Fibroblast of the aortic adventitia (primary cell): ENCODE data around the gene PRDM10. TPM values are rescaled to one million over a fixed set of nuclear protein-coding genes. Genes with fewer than 3 reads are reported as not detected.
"Not testable (repeated sequence)": the region's sequence is repeated elsewhere in the genome, so short reads cannot be mapped to it uniquely, and the experiment has no call there.

Experiments used
- DNase-seq: peaks from one replicate; pipeline ENCODE4 v3.0.0-alpha.2; 2010; ENCODE audit warnings: low read depth
- H3K4me3 ChIP-seq: 2 replicates; pipeline ENCODE4 v1.5.1; 2011; ENCODE audit warnings: low read depth, mild to moderate bottlenecking, control low read depth, low read length, moderate library complexity
- total RNA-seq: library from RNA; depleted of rRNA; stranded (reverse); fragments of >200 nt; gene quantifications from 2 replicates; pipeline ENCODE4 v1.2.3, GENCODE V29; 2012; ENCODE audit warnings: low replicate concordance
- TF ChIP-seq, protein P1 (sequence below): IDR thresholded peaks from 2 replicates; pipeline ENCODE4 v1.5.1; 2011; ENCODE audit warnings: mild to moderate bottlenecking, low read length, control low read depth, inconsistent platforms; ENCODE audit not compliant: insufficient read depth

Gene PRDM10
- total RNA-seq, 1 donor, result 8.0 TPM

DNA sequence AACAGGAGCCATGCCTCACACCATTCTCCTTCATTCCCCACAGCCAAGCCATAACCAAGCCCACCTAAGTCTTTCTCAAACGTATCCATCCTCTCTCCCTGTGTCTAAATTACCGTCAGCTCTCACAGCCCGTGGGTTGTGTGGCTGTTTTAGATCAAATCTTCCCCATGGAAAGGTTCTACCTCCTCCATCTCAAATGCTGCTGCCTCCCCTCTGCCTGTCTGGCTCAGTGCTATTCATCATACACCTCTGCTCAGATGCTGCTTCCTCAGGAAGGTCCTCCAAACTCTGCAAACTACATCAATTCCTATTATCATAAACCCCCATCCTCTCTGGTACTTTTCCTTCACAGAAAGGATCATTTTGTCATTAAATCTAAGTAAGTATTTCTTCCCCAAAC, 122.3 kb downstream of the PRDM10 start:
- TF ChIP-seq, protein P1, sequence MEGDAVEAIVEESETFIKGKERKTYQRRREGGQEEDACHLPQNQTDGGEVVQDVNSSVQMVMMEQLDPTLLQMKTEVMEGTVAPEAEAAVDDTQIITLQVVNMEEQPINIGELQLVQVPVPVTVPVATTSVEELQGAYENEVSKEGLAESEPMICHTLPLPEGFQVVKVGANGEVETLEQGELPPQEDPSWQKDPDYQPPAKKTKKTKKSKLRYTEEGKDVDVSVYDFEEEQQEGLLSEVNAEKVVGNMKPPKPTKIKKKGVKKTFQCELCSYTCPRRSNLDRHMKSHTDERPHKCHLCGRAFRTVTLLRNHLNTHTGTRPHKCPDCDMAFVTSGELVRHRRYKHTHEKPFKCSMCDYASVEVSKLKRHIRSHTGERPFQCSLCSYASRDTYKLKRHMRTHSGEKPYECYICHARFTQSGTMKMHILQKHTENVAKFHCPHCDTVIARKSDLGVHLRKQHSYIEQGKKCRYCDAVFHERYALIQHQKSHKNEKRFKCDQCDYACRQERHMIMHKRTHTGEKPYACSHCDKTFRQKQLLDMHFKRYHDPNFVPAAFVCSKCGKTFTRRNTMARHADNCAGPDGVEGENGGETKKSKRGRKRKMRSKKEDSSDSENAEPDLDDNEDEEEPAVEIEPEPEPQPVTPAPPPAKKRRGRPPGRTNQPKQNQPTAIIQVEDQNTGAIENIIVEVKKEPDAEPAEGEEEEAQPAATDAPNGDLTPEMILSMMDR, result no peak
- no peak for DNase-seq
- no peak overlapping the region for H3K4me3 ChIP-seq

- no peak for DNase-seq
- TF ChIP-seq, protein P1, result no peak
- H3K4me3 ChIP-seq, result no peak overlapping the region
These were observed 130.7 kb downstream of the PRDM10 start for GRCh38 chr11:129871914-129872313.

DNA sequence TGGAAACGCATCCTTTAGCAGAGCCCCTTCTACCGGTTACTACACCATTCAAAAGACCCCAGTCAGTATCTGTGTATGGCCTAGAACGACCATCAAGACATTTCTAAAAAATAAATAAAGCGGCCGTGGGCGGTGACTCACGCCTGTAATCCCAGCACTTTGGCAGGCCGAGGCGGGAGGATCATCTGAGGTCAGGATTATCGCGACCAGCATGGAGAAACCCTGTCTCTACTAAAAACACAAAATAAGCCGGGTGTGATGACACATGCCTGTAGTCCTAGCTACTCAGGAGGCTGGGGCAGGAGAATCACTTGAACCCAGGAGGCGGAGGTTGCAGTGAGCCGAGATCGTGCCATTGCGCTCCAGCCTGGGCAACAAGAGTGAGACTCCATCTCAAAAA, 134.0 kb downstream of the PRDM10 start:
- not testable (repeated sequence) for DNase-seq, H3K4me3 ChIP-seq

GRCh38 chr11:129866311-129866710, 136.3 kb downstream of the PRDM10 start:
- no peak for DNase-seq
- TF ChIP-seq, protein P1, result no peak
- H3K4me3 ChIP-seq, result no peak overlapping the region

DNA sequence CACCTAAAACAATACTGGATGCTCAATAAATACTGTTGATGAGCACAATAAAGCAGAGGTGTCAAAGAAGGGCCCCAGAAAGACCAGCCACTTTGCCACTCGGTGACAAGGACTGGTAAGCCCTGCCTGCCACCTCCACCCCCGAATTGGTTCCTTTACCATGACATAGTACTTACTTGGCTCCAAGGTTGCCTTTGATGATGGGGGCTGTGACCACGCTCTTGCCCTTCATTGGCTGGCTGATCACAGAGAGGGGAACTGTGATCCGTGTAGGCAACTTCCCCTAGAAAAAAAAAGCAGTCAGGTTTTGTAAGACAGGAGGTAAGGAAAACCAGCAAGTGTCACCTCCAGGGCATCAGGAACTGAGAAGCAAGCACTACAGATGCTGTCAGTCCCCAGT, 136.9 kb downstream of the PRDM10 start:
- no peak for DNase-seq
- TF ChIP-seq, protein P1, result no peak
- H3K4me3 ChIP-seq, result no peak overlapping the region

DNA sequence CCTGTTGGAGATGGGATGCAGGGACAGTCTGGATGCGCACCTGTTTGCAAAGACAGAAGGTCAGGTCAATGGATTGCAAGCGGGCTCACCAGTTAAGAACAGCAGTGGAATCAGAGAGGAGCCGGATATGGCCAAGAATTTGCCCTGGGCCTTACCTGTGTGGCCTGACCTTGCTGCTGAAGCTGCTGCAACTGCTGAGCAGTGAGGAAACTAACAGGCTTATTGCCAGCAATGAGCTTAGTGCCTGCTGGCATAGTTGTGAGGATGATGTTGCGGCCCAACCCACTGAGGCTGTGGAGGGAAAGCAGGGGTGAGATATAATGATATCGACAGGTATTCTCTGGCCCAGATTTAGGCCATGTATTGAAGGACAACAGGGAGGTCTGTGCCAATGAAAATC, 137.8 kb downstream of the PRDM10 start:
- no peak for DNase-seq
- TF ChIP-seq, protein P1, result no peak
- no peak overlapping the region for H3K4me3 ChIP-seq

GRCh38 chr11:129861702-129862522, 140.7 kb downstream of the PRDM10 start:
- H3K4me3 ChIP-seq, result no peak overlapping the region
- TF ChIP-seq, protein P1, result no peak
- peak; percentile 93 for DNase-seq
